Measurements from ENCODE around the gene SPHK2. TPM values are rescaled to one million over a fixed set of nuclear protein-coding genes. Genes with fewer than 3 reads are reported as not detected.

The SPHK2 gene
- total RNA-seq, 1 experiment from 2014 or later: 19.9 TPM

- ATAC-seq (no peak), DNase-seq (ENCODE audit: low read depth, low spot score) (no peak)
- ChIA-PET CTCF (interaction anchor here (0.8 to 2.3 kb wide), 11 partner anchors 8 to 121 kb away, joined by 3 to 20 read pairs (median 9); partner anchors contain the start of genes RPL18 and SPHK2), RAD21 (ENCODE audit: low non-redundant PET in 1 of 2, low total read pairs in 2 of 2, uncharacterized antibody in 2 of 2, unreplicated experiment in 2 of 2) (no interaction called here), POLR2A (interaction anchor here (1.0 to 3.2 kb wide), 7 partner anchors 9 to 384 kb away, joined by 3 to 31 read pairs (median 3); partner anchors contain the start of genes RPL18, RUVBL2 and SPHK2)
- Histone ChIP-seq H4K20me1 (ENCODE audit: insufficient read depth) (no peaks in the 10 kb centered on the region), H2AFZ (ENCODE audit: low read depth, low read length, poor library complexity, severe bottlenecking) (no peak overlapping the region), H3K27me3 (ENCODE audit: insufficient read depth, low read length) (no peaks in the 10 kb centered on the region), H3K4me3 (replicated peaks in 1 of 2; ENCODE audit: low read depth in 1 of 2, low read length in 2 of 2) (no peak overlapping the region; a peak in 1 of 4 replicates), H3K9me2 (ENCODE audit: insufficient read depth) (no peaks in the 10 kb centered on the region), H3K27ac (ENCODE audit: low read depth, low read length) (no peak overlapping the region), H3K4me2 (ENCODE audit: low read length) (peak overlapping the region; percentile 89), H3K9ac (ENCODE audit: low read length) (no peak overlapping the region), H3K79me2 (ENCODE audit: insufficient read depth, low read length) (no peaks in the 10 kb centered on the region), H3K4me1 (ENCODE audit: control insufficient read depth in 1 of 2, insufficient read depth in 2 of 2, low read length in 2 of 2) (peaks cover 5 to 22% of the 10 kb centered on the region in 2 experiments; a peak in 3 of 4 replicates), H3K9me3 (ENCODE audit: control insufficient read depth in 1 of 2, insufficient read depth in 1 of 2, low read depth in 1 of 2, low read length in 2 of 2) (no peaks in the 10 kb centered on the region), H3K36me3 (ENCODE audit: control insufficient read depth in 1 of 2, insufficient read depth in 2 of 2, low read length in 2 of 2) (no peaks in the 10 kb centered on the region)
- TF ChIP-seq ELF1 (IDR thresholded peaks at IDR 0.05; ENCODE audit: borderline replicate concordance, low read depth) (no peak), SIN3A (IDR thresholded peaks at IDR 0.05; ENCODE audit: low read depth) (no peak), CBX3 (IDR thresholded peaks at IDR 0.05; ENCODE audit: low read depth) (no peak), RAD21 (IDR thresholded peaks at IDR 0.05; ENCODE audit: low read depth) (no peak), ZFX (IDR thresholded peaks at IDR 0.05) (no peak), MAX (IDR thresholded peaks at IDR 0.05) (no peak), POLR2A (IDR thresholded peaks at IDR 0.05; ENCODE audit: borderline replicate concordance, extremely low read depth, insufficient read depth, insufficient read length) (no peak), EZH2phosphoT487 (IDR thresholded peaks at IDR 0.05; ENCODE audit: borderline replicate concordance) (no peak), FOSL1 (IDR thresholded peaks at IDR 0.05; ENCODE audit: low read depth) (no peak), EZH2 (IDR thresholded peaks at IDR 0.05) (no peak)
- intact Hi-C loops (cut with micrococcal nuclease): no loop called here
- no TSS peak for BruUV-seq (replicated peaks)
Observed at GRCh38 chr19:48609571-48610108, 9.7 kb upstream of the SPHK2 start.

GRCh38 chr19:48611872-48612271, 7.4 kb upstream of the SPHK2 start:
- ChIA-PET RAD21 (ENCODE audit: low non-redundant PET in 1 of 2, low total read pairs in 2 of 2, uncharacterized antibody in 2 of 2, unreplicated experiment in 2 of 2) (no interaction called here), CTCF (no interaction called here), POLR2A (no interaction called here)
- peaks cover 17% of the 10 kb centered on the region; the same call in 1 of the 2 replicates for H4K20me1 ChIP-seq (ENCODE audit: insufficient read depth)
- DNase-seq (ENCODE audit: low read depth, low spot score): no peak
- H3K9me2 ChIP-seq (ENCODE audit: insufficient read depth): no peaks in the 10 kb centered on the region
- no peaks in the 10 kb centered on the region for H3K27me3 ChIP-seq (ENCODE audit: insufficient read depth, low read length)
- H3K4me2 ChIP-seq (ENCODE audit: low read length): no peak overlapping the region
- H3K9ac ChIP-seq (ENCODE audit: low read length): no peak overlapping the region
- no peaks in the 10 kb centered on the region for H3K9me3 ChIP-seq (ENCODE audit: control insufficient read depth in 1 of 2, insufficient read depth in 1 of 2, low read depth in 1 of 2, low read length in 2 of 2)
- peaks cover 14% of the 10 kb centered on the region for H3K79me2 ChIP-seq (ENCODE audit: insufficient read depth, low read length)
- H3K4me3 ChIP-seq (replicated peaks in 1 of 2; ENCODE audit: low read depth in 1 of 2, low read length in 2 of 2): no peak overlapping the region
- no peak for ATAC-seq
- no peak overlapping the region for H2AFZ ChIP-seq (ENCODE audit: low read depth, low read length, poor library complexity, severe bottlenecking)
- BruUV-seq (replicated peaks): no TSS peak
- intact Hi-C loops (cut with micrococcal nuclease): no loop called here
- H3K4me1 ChIP-seq (ENCODE audit: control insufficient read depth in 1 of 2, insufficient read depth in 2 of 2, low read length in 2 of 2): peaks cover 24 to 44% of the 10 kb centered on the region in 2 experiments
- peaks cover 9 to 18% of the 10 kb centered on the region in 2 experiments; a peak in 3 of 4 replicates for H3K36me3 ChIP-seq (ENCODE audit: control insufficient read depth in 1 of 2, insufficient read depth in 2 of 2, low read length in 2 of 2)
- H3K27ac ChIP-seq (ENCODE audit: low read depth, low read length): no peak overlapping the region
- TF ChIP-seq ZBTB33 (IDR thresholded peaks at IDR 0.05; ENCODE audit: extremely low read depth, insufficient replicate concordance, low read length) (no peak), POLR2A (IDR thresholded peaks at IDR 0.05; ENCODE audit: borderline replicate concordance, extremely low read depth, insufficient read depth, insufficient read length) (no peak), REST (IDR thresholded peaks at IDR 0.05; ENCODE audit: low read depth) (no peak), ATF3 (IDR thresholded peaks at IDR 0.05) (no peak), SP1 (IDR thresholded peaks at IDR 0.05; ENCODE audit: low read depth) (no peak)
